GM12872 (cell line): ENCODE data around the gene FCRL1.

Experiments
- CTCF ChIP-seq: IDR thresholded peaks from 3 replicates; pipeline ENCODE4 v1.5.1; 2011; ENCODE audit warnings: low read depth, mild to moderate bottlenecking, low read length, moderate library complexity; ENCODE audit not compliant: insufficient read depth

The FCRL1 gene

GRCh38 chr1:157829210-157829609 is 9.3 kb upstream of the FCRL1 start:
- no peak for TF ChIP-seq CTCF

GRCh38 chr1:157820299-157820698 is 379 bp upstream of the FCRL1 start:
- TF ChIP-seq CTCF = no peak

- TF ChIP-seq CTCF = no peak
Observed at GRCh38 chr1:157819215-157819614, 705 bp downstream of the FCRL1 start.

GRCh38 chr1:157813269-157813668 is 6.7 kb downstream of the FCRL1 start:
- TF ChIP-seq CTCF = no peak

- 0 out of 3 replicates have a peak, but pooled peaks have one; percentile 5 for TF ChIP-seq CTCF
Observed at GRCh38 chr1:157806431-157807149, 13.3 kb downstream of the FCRL1 start.

GRCh38 chr1:157803851-157804250 is 16.1 kb downstream of the FCRL1 start:
- TF ChIP-seq CTCF = no peak

- TF ChIP-seq CTCF = no peak
Observed at GRCh38 chr1:157799996-157800395, 19.9 kb downstream of the FCRL1 start.
